Transverse colon (tissue), 4 donors: Measurements from ENCODE around the gene GPR55.

Source experiments
- CTCF ChIP-seq, 5 experiments: fragments of 200-600 bp in 3 of 5; fragments of 450-650 bp in 2 of 5; sonication (generic) in 3 of 5; IDR thresholded peaks; 1 replicate in 2 of 5; 2 replicates in 3 of 5; pipeline ENCODE4 v1.5.1; 2016 to 2017; ENCODE audit warnings: antibody characterized with exemption in 5 of 5, inconsistent platforms in 3 of 5, mild to moderate bottlenecking in 2 of 5, moderate library complexity in 1 of 5
- EP300 ChIP-seq: sonication (generic); formaldehyde crosslinking; IDR thresholded peaks from one replicate; pipeline ENCODE4 v1.6.1; 2017; ENCODE audit warnings: antibody characterized with exemption, low read depth
- POLR2A ChIP-seq: fragments of 450-650 bp; IDR thresholded peaks from one replicate; pipeline ENCODE4 v1.6.1; 2016; ENCODE audit warnings: antibody characterized with exemption, mild to moderate bottlenecking, moderate library complexity
- POLR2AphosphoS5 ChIP-seq, 3 donors: sonication (generic); formaldehyde crosslinking; IDR thresholded peaks; one replicate each; pipeline ENCODE4 v1.6.1; 2016; ENCODE audit warnings: antibody characterized with exemption in 3 of 3

- TF ChIP-seq CTCF (IDR thresholded peaks at IDR 0.05) (no peak), EP300 (no peak), POLR2AphosphoS5 (IDR thresholded peaks at IDR 0.05) (no peak), POLR2A (no peak)
Observed at GRCh38 chr2:230881840-230882239, 43.2 kb downstream of the GPR55 start.
